Mesenteric fat pad (tissue), 1 donor: ENCODE results near the gene PPP1CC. TPM values are rescaled to one million over a fixed set of nuclear protein-coding genes. Genes with fewer than 3 reads are reported as not detected.
A peak's percentile ranks its signal among the peaks of the same experiment; 100 is the strongest.
"Not testable (repeated sequence)": the region's sequence is repeated elsewhere in the genome, so short reads cannot be mapped to it uniquely, and the experiment has no call there.

Experiments used
- DNase-seq: peaks from one replicate; pipeline ENCODE4 v3.0.0-alpha.2; 2020; ENCODE audit warnings: low spot score
- total RNA-seq: library from RNA; stranded (reverse); fragmentation: NEBNext Ultra II Directional; extraction: Animal tissue kit (Norgen Biotek cat#: 25700); gene quantifications from one replicate; pipeline ENCODE4 v1.2.1, GENCODE V29; 2021
- donor health status: DM: yes; HTN: yes; CAD: no.

Gene PPP1CC
- total RNA-seq, 1 donor from 2014 or later = 101 TPM

DNA sequence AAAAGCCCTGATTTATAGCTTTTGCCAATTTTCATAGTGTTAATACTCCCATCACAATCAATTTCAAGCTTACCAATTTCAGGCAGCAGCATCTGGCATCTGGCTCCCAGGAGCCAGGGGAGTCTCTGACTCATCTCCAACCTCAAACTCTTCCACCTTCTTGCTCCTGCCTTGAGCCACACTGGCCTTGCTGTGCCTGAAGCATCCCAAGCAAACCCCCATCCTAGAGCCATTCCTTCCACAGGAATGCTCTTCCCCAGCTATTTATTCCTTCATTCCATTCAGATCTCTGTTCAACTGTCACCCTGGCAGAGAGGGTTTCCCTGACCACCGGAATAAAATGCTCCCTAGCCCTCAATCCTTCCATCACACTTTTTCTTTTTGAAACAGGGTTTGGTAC, 13.9 kb upstream of the PPP1CC start:
- DNase-seq = no peak

DNA sequence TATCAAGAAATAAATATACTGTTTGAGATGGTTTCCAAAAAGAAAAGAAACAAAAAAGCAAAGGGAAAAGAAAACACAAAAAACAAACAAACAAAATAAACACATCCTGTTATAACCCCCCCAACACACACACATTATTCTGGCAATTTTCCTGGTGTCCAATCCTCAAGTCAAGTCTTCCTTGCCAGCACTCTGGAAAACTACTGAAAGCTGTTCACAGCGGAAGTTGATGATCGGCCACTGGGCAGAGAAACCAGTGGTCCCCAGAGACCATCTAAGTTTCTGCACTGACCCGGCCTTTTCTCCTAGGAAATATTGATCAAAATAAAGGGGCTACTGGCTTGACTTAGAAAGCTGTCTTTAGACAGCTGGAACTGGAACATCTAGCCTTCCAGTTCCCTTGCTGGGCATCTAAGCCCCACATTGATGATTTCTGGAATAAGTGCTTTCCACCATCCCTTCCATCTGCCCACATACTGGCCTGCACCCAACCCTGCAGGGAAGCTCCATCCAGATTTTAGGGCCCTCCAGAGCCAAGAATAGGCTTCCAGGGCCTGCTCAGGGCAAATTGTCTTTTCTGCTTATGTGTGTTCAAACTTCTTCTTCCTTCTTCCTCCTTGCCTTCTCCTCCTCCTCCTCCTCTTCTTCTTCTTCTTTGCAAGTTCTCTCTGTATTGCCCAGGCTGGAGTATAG, 11.6 kb upstream of the PPP1CC start:
- peak; percentile 45 for DNase-seq

DNA sequence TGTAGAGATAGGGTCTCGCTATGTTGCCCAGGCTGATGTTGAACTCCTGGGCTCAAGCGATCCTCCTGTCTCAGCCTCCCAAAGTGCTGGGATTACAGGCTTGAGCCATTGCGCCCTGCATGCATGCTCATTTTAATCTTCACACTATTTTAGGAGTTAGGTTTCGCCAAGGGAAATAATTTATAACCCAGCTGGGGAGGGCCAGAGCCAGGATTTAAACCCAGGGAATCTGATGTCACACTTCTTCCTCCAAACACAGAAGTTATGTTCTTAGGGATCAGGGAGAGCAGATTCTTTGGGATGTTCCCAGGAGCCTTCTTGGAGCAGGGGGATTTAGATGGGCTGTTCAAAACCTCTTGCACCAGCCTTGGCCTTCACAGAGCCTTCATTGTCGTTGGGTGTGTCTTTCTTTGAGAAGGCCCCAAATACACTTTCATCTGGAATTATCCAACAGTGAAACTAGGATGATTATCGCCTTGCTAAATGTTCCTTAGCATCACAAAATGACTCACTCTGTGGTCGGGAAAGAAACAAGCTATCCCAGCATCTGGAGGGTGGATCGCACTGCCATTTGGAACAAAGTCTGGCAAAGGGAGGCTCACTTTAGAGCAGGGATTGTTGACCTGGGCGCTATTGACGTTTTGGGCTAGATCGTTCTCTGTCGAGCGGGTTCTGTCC, 8.2 kb upstream of the PPP1CC start:
- peak; percentile 51 for DNase-seq

DNA sequence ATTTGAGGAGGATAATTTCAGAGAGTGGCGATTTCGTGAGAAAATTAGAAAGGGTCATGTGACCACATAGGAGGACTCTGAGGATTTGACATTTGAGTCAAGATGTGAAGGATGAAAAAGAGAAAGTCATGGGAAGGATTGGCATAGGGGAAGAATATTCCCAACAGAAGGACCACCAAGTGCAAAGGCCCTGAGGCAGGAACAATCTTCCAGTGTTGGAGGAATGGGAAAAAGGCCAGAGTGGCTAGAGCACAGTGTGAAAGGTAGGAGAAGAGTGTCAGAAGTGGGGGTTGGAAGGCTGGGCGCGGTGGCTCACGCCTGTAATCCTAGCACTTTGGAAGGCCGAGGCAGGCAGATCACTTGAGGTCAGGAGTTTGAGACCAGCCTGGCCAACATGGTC, 3.9 kb upstream of the PPP1CC start:
- peak; percentile 6 for DNase-seq

DNA sequence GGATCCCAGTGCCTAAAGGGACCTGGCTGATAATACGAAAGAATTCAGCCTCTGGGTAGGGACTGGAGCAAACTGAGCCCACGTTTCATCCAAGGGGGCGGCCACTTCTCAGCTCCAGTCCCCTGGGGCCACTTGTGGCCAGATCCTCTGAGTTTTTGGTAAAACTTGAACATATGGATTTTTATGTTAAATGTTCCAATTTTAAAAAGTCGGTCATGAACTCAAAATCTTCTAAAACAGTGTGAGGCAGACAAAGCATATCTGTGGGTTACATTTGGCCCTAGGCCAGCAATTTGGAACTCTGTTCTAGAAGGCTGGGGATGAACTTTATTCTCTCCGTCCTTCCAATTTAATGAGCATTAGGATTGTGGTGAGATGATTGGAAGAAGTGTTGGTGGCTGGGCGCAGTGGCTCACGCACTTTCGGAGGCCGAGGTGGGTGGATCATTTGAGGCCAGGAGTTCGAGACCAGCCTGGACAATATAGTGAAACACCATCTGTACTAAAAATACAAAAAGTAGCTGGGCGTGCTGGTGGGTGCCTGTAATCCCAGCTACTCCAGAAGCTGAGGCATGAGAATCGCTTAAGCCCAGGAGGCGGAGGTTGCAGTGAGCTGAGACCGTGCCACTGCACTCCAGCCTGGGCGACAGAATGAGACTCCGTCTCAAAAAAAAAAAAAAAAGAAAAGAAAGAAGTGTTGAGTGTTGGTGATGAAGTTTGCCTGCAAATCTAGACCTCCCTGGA, 3.0 kb upstream of the PPP1CC start:
- DNase-seq = peak; percentile 68

DNA sequence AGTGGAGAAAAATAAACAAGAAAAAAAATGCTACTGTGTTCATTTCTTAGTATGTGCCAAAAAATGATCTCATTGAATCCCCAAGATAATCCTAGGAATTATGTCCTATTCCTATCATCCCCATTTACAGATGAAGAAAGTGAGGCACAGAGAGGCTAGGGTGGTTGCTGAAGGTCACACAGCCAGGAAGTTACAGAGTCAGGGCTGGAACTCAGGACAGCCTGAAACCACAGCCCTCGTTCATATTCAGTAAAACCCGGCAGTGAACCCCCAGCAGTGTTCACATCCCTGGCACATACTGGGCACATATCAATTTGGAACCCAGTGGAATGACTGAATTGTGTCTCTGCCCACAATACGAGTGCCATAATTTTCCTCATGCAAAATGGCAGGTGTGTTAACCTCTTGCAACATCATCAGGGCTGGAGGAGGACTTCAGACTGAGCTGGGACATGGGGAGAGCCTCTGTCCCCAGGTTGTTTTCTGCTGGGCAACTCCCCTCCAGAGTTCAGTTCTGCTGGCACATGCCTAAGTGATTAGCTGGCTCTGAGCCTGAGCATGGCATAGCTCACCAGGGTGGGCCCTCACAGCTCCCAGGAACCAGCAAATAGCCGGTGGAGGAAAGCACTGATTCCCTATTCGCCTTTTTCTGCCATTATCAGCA, 2.0 kb upstream of the PPP1CC start:
- peak; percentile 45 for DNase-seq

DNA sequence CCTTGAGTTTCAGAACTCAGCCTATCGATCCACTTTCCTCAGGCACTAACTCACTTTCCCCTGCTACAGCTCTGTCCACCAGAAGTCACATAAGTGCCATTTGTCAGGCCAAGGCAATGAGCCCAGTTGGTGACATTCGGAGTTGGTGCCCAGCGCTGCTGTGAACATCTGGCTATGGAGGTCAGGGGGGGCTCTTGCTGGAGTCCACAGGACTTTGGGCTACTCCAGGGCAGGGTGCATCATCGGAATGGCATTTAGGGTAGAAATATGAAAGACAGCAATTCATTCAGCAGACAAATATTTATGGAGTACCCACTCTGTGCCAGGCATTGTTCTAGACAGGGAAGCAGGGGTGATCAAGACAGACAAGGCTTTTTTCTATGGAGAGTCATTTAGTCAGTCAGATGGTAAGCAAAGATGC, 1.5 kb upstream of the PPP1CC start:
- DNase-seq = peak; percentile 74

DNA sequence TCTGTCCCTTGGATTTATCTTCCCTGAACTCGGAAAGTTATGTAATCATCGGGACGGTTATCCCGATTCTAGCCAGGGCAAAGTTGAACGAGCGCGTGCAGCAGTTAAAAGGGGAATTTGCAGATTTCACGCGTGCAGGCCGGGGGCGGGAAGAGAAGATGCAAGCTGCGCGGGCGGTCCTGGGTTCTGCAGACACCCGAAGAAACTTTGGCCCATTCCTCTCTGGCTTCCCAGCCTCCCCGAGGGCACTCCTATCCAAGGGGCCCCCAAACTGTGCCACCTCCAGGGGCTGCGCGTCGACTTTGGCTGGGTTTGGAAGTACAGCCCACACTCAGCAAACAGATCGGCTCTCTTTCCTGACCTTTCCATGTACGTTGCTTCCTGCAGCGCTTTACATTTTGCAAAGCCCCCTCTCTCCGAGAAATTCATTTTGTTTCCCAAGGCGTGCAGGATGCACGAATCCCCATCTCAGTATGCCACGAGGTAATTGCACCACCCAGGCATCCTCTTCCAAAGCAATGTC, 941 bp upstream of the PPP1CC start:
- peak; percentile 69 for DNase-seq

DNA sequence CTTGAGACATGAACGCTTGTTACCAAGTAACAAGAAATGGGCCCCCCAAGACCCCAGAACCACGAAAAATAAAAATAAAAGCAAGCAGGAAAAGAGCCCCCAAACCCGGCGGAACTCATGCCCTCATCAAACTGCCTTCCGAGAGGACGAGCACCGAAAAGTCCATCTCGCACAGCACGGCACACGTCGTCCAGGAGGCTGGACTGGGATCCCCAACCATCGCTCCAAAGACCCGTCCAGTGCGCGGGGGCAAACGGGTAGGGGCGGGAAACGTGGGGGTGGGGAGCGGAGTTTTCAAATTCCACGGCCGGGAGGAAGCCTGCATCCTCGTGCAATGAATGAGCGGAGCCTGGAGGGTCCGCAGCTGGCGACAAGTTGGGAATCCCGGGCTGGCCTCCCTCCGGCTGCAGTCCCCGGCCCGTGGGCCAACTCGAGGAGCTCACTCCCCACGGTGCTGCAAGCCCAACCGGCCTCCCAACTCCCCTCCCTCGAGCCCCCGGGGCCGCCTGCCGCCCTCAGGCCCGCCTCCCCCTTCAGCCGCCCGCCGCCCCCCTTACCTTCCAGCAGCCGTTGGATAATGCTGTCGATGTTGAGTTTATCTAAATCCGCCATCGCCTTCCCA, 484 bp downstream of the PPP1CC start:
- DNase-seq = no peak

DNA sequence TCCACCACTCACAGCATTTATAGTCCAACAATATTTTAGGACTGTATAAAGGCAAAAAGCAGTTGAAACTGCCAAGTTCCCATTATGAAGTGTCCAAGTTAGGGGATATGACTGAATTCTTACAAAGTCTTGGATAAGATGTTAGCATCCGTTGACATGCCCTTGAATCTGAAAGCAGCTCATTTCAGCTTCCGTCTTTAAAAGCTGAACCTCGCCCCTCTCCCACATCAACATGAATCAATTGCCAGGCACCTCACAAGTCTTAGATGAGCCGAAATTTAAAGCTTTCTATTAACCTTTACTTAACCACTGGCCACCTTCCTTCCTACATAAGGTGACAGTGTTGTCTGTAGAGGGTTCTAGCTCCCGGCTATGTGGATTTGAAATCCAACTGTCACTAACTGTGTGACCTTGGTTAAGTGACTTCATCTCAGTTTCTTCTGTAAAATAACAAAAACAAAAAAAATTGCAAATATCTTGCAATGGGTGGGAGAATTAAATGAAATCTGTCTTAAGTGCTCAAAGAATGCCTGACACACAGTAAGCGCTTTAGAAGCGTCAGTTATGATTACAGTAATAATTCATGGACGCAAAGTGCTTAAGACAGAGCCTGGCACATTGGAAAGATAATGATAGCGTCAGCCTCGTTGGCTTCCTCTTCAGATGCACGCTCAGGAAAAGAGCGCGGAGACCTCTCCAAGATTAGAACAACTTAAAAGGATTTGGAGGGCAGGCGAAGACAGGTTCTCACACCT, 1.2 kb downstream of the PPP1CC start:
- peak; percentile 33 for DNase-seq

DNA sequence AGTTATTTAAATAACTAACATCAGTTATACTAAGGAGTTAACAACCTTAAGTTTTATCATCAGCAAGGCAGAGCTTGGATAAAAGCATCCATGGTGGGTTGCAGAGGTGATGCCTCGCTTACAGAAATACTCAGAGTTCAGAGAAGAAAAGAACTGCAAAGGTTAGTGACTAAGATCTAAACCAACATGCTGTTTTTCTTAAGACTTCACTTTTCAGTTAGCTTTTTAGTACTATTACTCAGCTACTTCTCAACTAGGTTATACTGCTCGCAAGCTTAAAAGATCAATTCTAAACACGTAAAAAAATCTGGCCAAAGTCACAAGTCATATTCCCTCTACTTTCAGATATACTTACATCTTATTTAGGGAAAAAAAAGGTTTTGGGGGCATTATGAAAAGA, 2.8 kb downstream of the PPP1CC start:
- DNase-seq = no peak

DNA sequence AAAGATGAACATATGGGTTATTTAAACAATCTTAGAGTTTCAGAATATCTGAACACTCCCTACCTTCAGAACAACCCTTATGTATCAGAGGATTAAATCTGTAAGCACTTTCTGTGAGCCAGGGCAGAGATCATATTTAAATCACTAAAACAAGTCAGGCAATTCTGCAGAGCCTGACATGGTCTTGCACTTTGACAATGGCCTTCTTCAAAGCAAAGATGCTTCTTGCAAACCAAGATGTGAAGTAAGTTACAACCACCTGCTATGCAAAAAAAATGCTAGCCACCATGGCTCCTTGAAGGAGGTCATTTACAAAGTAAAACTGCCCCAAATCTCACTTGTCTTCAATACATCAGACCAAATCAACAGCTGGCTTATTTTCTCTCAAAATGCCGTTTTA, 3.2 kb downstream of the PPP1CC start:
- DNase-seq = no peak

DNA sequence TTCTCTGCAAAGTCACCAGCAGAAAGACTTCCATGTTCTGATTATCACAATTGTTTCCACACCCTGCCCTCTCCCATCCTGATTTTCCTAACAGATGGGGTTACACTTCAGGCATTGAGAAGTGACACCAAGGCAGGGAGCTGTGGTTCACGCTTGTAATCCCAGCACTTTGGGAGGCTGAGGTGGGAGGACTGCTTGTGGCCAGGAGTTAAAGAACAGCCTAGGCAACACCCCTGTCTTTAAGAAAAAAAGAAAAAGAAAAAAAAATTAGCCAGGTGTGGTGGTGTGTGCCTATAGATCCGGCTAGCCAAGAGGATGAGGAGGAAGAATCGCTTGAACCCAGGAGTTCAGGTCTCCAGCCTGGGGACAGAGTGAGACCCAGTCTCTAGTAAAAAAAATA, 5.2 kb downstream of the PPP1CC start:
- DNase-seq = peak; percentile 18

DNA sequence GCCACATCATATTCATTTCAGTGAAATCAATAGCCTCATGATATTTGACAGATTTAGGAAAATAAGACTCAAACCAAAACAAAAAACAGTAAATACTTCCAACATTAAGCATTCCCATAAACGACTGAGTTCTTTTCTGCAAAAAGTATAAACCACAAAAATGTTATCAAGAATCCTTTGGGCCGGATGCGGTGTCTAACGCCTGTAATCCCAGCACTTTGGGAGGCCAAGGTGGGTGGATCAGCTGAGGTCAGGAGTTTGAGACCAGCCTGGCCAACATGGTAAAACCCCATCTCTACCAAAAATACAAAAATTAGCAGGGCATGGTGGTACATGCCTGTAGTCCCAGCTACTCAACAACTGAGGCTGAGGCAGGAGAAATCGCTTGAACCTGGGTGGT, 5.7 kb downstream of the PPP1CC start:
- DNase-seq = not testable (repeated sequence)

DNA sequence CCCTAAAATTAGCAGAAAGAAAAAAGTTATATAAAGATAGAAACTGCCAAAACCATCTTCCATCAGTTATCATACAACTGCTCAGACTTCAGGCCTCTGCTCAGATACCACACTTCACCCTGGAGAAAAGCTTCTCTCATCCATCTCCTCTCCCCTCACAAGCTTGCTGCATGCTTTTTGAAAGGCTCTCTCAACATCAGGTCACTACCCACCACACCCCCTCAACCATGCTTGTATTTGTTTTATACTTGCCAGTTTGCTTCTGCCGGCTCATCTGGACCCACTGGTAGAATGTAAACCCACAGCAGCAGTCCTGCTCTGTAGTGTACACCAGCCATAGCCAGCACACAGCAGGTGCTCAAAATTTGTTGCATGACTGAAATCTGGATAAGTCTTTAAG, 8.8 kb downstream of the PPP1CC start:
- peak; percentile 20 for DNase-seq

DNA sequence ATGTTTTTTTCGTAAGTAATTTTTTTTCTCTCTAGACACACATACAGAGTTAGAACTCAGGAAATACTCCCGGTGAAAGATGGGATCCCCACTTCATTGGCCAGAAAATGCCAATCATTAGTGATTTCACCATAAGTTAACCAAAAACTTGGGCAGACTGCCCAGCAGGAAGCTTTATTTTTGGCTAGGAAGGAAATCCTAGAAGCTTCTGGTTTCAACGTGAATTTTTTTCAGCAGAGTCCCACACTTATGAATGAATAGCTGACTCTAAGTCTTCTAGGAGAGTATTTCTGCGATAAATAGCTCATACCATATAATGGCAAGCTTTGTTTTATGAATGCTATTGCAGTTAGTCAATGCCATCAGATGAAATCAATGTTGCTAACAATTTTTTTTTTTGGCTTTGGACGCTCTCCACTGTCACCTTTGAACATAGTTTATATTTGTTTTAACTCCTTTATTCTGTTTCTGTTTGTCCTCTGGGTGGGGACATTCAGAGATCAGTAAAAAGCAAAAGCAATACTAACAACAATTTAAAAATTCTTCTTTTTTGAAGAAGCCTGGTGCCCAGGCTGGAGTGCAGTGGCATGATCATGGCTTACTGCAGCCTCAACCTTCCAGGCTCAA, 9.5 kb downstream of the PPP1CC start:
- no peak for DNase-seq

DNA sequence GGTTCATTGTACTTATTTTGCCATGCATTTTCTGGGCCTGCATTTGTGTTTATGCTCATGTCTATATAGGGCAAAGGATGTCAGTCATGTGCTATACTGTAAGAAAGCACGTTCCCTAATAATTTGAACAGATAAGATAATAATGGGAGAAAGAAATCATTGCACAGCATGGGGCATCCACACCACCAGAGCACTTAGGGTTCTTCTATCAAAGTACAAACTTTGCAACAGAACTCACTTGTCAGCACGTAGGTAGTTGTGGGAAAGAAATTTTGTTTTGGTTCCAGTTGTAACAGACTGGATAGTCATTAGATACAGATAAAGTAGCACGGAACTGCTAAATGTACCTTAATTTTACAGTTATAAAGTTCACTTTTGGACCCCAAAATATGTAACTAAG, 10.1 kb downstream of the PPP1CC start:
- DNase-seq = no peak

DNA sequence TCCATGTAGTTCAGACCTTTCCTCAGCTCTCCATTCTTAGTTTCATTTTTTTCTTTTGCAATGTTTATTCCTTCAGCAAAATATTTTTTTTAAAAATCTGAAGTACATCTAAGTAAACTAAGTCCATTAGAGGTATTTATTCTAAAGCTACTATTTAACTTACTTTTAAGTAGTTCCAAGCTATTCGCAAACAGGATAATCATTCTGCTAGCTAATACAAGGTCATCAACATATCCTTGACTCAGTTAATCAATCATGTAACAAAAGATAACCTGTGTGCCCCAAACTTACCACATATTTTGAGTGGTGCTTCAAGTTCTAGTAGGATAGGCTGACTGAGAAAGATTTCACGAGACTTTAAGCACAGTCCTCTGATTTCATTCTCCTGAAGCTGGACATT, 11.2 kb downstream of the PPP1CC start:
- no peak for DNase-seq

DNA sequence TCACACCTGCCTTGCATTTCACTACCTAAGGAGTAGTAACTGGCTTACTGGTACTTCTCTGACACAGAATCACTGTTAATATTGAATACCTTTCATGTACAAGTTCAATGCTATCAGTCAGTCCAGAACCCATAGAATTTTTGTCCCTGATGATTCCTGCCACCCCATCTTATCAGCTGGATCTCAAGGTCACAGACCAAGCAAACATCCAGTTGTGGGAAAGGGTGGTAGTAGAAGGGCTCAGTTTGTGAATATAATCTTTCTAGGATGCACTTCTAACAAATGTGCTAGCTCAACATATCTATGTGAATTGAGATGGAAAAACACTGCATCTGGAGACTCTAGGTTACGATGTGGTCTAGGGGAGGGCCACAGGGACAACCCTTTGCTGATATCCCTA, 14.1 kb downstream of the PPP1CC start:
- DNase-seq = no peak
